T-helper 2 cell treated with Interferon-gamma antibody and Interleukin-4, amounts not matched to agents 100 ng/mL and 5 ng/mL, for 36 hours (primary cell): ENCODE results near the gene ROR1. TPM values are rescaled to one million over a fixed set of nuclear protein-coding genes. Genes with fewer than 3 reads are reported as not detected.

Experiments used
- intact Hi-C: fragments of 100-400 bp; cut with micrococcal nuclease; formaldehyde crosslinking; loops from one replicate; pipeline ENCODE4 v1.15.1; 2023
- total RNA-seq: library from RNA; stranded (reverse); gene quantifications from 2 replicates; pipeline ENCODE4 v1.2.3, GENCODE V29; 2022

The ROR1 gene
- total RNA-seq, 1 donor from 2014 or later, result not detected

- intact Hi-C loops, result no loop called here
Measured at GRCh38 chr1:63854091-63854490, 80.3 kb downstream of the ROR1 start.

DNA sequence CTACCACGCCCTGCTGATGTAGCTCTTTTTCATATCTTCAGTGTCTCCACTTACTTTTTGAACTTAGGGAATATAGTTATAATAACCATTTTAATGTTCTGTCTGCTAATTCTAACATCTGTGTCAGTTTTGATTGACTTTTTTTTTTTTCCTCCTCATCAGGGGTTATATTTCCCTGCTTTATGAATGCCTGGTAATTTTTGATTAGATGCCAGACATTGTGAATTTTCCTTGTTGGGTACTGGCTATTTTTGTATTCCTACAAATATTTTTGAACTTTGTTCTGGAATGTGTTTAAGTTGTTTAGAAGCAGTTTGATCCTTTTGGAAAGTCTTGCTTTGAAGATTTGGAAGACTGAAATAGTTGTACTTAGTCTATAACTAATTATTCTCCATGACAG is 82.1 kb downstream of the ROR1 start:
- intact Hi-C loops, result no loop called here

DNA sequence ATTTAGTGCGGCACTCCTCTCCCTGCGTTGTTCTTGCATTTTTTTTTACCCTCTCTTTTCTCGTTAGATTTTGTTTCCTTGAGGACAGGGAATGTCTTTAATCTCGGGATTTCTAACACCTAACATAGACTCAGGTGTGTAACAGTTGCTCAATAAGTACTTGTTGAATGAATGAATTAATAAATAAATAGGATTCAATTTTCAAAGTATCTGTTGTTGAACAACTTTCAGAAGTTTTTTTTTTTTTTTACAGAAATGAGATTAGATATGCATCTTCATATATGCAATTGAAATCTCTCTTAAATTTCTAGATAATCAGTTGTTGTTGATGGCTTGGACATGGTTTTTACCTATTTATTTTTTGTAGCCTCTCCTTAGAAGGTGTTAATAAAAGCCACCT is 83.1 kb downstream of the ROR1 start:
- intact Hi-C loops, result no loop called here

GRCh38 chr1:63857478-63857877 is 83.7 kb downstream of the ROR1 start:
- intact Hi-C loops, result no loop called here

- intact Hi-C loops, result no loop called here
Measured at GRCh38 chr1:63858153-63858552, 84.3 kb downstream of the ROR1 start.

GRCh38 chr1:63859480-63860275 is 85.9 kb downstream of the ROR1 start:
- intact Hi-C loops, result no loop called here

DNA sequence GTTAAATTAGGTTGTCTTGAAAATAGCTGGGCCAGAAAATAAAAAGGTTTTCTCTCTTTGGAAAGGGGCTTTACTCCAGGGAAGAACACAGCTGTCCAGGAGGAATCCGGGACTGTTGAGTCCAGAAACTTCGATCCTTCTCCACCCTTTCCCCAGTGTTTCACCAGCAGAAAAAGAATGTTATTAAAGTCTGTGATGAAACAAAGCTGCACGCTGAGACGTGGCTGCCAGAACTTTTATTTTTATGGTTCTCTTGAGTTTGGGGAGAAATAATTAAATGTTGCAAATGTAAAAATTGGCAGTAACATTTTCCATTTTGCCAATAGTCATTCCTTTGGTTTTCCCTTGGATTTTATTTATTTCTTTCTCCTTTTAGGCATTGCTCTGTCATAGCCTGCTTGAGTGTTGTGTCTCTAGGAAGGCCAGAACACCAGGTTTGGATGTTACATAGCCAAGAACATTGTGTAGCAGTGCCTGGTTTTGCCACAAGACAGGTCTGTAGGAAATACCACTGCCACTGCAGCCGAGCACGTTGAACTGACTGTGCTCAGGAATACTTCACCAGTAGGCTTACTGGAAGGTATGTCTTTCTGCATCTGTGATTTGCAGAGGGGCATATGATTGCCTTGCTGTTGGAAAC is 87.4 kb downstream of the ROR1 start:
- intact Hi-C loops, result no loop called here

DNA sequence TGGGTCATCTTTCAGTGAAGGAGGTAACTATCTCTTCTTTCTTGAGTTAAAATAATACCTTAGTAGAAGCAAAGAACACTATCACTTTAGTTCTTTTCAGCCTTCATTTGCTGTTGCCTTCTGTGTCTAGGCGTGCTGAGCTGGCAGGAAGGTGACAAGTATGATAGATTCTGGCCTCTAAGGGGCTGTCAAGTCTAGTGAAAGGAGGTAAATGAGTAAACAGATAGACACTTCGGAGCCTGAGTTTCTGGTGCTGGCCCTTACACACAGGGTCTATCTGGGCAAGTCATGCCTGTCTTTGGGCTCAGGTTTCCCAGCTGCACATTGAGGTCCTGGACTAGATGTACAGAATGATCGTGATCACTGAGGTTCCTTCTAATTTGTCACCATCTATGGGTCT is 89.3 kb downstream of the ROR1 start:
- intact Hi-C loops, result no loop called here

- intact Hi-C loops, result no loop called here
Measured at GRCh38 chr1:63864224-63864641, 90.4 kb downstream of the ROR1 start.

GRCh38 chr1:63865561-63865960 is 91.7 kb downstream of the ROR1 start:
- intact Hi-C loops, result no loop called here

DNA sequence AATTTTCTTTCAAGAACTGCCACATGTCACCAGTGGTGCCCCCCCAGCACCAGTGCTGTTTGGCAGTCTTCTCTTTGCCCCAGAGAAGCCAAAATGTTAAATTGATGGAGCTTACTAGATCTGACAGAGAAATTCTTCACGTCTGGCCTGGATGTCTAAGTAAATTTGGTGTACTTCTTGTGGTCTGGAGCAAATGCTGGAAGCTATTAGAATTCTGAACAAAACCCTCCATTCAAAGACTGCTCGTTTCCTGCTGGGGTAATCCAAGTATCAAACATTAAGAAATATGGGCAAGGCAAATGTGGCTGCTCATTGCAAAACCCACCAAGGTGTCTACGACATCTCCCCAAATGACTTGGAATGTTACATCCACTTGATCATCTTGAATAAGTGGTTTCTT is 92.3 kb downstream of the ROR1 start:
- intact Hi-C loops, result no loop called here

DNA sequence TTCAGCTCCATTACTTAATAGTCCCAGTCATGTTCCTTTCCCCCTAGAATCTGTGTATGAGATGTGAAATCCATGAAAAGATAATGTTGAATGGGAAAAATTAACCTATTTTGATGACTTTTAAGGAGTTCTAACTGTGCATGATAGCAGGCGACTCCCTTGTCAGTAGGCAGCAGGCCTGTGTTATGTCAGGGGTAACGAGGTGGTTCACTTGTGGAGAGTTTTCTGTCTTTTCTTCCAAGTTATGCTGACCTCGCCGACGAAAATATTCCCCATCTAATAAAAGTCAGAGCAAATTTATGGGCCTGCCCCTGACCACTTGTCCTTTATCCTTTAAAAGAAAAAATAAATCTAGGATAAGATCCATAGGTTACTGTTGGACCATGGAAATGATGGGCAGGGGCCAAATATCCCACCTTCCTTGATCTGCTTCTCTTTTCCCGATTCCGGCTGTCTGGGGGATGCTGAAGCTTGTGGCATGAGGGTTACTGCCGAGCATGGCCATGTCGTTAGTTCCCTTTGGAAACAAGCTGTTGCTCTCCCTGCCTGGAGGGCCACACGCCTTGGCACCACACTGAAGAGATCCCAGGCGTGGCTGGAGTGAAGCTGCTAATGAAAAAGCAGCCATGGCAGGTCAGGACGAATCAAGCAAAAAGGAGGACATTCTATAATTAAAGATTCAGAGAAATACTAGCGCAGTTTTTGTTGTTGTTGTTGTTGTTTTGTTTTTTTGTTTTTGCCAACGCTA is 93.8 kb downstream of the ROR1 start:
- intact Hi-C loops, result no loop called here

- intact Hi-C loops, result no loop called here
Measured at GRCh38 chr1:63868268-63868781, 94.5 kb downstream of the ROR1 start.

GRCh38 chr1:63870152-63870551 is 96.3 kb downstream of the ROR1 start:
- intact Hi-C loops, result no loop called here

- intact Hi-C loops, result no loop called here
Measured at GRCh38 chr1:63871463-63871862, 97.6 kb downstream of the ROR1 start.

- intact Hi-C loops, result no loop called here
Measured at GRCh38 chr1:63873751-63874150, 99.9 kb downstream of the ROR1 start.

DNA sequence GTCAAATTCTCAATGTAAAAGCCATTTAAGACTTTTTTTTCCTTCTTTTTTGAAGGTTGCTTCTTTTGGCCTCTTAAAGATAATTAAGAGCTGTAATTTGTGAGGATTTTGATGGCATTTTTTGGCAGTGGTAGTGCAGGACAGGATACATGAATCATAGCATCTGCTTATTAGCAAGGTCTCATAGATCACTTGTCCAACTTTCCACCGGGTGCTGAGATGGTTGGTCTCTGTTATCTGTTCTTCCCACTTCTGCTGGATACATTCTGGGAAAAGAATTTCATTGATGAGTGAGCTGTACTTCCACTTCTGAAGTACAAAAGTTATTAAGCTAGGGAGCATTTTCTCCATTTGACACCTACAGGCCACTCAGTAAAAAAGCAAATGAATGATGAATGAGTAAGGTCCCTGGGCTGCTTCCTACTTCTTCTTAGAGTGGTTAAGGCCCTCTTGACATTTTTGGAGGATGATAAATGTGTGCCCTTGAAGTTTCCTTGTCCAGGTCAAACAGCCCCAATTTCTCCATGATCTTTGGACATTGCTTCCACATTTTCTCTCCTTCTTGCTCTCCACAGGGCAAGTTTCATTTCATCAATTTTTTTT is 100.6 kb downstream of the ROR1 start:
- intact Hi-C loops, result no loop called here

DNA sequence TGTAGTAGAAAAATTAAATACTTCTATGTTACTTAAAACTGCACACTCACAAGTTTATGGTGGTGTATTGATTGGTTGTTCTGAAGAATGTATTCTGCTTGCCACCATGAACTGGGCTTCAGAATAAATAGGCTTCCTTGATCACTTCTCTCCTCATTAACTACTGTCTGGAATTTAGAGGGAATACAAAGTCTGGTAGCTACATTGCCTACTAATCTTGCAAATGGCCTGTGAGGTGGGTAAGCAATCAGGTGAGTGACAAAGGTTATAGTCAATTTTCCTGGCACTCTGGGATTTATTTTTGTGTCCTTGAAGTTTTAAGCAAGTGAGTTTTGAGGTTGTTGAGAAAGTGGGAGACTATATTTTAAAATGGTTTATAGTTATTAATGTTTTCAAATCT is 101.8 kb downstream of the ROR1 start:
- intact Hi-C loops, result no loop called here

DNA sequence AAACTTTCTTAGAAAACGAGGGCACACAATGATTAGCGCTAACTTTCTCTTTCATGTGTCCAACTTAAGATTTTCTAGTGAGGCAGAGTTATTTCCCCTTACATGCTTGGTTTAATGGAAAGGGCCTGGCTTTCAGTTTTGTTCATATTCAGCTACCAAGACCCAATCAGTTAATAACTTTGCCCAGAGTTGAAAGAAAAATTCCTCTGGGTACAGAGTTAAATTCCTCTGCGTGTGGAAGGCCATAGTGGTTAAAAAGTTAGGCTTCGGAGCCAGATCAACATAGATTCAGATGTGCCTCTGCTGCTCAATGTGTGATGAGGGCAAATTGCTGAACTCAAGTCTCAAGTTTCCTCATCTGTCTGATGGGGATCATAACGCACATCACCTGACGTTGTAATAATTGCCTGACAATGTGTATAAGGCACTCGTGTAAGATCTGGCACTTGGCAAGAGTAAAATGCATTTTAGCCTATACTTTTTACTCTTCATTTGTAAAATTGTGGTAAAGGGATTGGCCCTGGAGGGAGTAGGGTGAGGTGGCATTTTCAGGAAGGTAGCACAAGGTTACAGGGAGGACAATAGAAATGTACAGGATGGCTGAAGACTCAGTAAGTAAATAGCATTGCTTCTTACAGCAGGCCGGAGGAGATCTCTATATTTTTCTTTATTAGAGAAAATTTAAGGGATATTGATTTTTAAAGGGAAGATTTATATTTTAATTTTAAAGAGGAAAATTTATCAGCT is 103.4 kb downstream of the ROR1 start:
- intact Hi-C loops, result no loop called here

GRCh38 chr1:63877816-63878215 is 104.0 kb downstream of the ROR1 start:
- intact Hi-C loops, result no loop called here

DNA sequence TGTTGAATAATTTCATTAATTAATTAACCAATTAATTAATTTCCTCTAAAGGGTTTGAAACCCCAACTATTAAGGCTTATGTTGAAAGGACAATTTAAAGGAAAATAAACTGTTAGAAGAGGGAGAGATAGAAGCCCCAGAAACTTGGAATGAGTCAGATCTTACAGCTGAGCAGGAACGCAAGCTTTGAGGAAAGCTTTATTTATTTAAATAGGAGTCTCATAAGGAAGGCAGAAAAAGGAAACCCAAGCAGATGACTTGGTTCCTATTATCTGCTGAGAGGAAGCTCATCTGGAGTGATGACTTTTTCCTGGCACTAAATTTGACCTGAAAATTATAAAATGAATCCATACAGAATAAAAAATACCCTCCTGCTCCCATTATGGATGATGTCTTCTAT is 105.1 kb downstream of the ROR1 start:
- intact Hi-C loops, result no loop called here
